Gastroesophageal sphincter (tissue), 3 donors: ENCODE data around the gene TMTC2.

Experiments
- EP300 ChIP-seq: sonication (generic); formaldehyde crosslinking; IDR thresholded peaks from one replicate; pipeline ENCODE4 v1.6.1; 2017; ENCODE audit warnings: antibody characterized with exemption, mild to moderate bottlenecking
- POLR2A ChIP-seq, 2 donors: fragments of 450-650 bp; IDR thresholded peaks; one replicate each; pipeline ENCODE4 v1.6.1; 2017; ENCODE audit warnings: antibody characterized with exemption in 2 of 2, mild to moderate bottlenecking in 2 of 2, moderate library complexity in 1 of 2
- POLR2AphosphoS5 ChIP-seq: sonication (generic); formaldehyde crosslinking; IDR thresholded peaks from one replicate; pipeline ENCODE4 v1.6.1; 2017; ENCODE audit warnings: antibody characterized with exemption
- TF ChIP-seq, protein P1 (sequence below), 4 experiments: fragments of 200-600 bp in 2 of 4; fragments of 450-650 bp in 2 of 4; sonication (generic) in 1 of 4; IDR thresholded peaks; one replicate each; pipeline ENCODE4 v1.5.1; 2017 to 2019; ENCODE audit warnings: antibody characterized with exemption in 4 of 4, mild to moderate bottlenecking in 2 of 4, moderate library complexity in 2 of 4

DNA sequence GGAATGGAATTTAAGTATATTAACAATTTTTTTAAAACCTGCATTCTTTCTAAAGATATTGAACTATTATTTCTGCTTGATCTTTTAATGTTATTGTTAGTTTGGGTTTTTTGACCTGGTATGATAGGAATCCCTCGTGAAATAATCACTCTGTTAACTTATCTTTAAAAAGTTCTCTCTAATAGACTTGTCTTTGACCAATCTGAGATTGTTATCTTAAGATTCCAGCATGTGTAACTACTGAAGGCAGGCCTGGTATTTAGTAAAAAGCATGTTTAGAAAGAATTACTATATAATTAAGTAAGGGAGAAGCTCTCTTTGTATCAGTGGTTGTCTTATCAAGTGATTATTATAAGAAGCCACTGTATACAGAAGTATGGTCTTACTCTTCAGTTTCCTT lies 4.8 kb downstream of the TMTC2 start:
- TF ChIP-seq, protein P1, sequence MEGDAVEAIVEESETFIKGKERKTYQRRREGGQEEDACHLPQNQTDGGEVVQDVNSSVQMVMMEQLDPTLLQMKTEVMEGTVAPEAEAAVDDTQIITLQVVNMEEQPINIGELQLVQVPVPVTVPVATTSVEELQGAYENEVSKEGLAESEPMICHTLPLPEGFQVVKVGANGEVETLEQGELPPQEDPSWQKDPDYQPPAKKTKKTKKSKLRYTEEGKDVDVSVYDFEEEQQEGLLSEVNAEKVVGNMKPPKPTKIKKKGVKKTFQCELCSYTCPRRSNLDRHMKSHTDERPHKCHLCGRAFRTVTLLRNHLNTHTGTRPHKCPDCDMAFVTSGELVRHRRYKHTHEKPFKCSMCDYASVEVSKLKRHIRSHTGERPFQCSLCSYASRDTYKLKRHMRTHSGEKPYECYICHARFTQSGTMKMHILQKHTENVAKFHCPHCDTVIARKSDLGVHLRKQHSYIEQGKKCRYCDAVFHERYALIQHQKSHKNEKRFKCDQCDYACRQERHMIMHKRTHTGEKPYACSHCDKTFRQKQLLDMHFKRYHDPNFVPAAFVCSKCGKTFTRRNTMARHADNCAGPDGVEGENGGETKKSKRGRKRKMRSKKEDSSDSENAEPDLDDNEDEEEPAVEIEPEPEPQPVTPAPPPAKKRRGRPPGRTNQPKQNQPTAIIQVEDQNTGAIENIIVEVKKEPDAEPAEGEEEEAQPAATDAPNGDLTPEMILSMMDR (IDR thresholded peaks at IDR 0.05), result no peak
- TF ChIP-seq POLR2AphosphoS5, result no peak
- TF ChIP-seq EP300, result no peak
- no peak for TF ChIP-seq POLR2A (IDR thresholded peaks at IDR 0.05)
